MG63 (cell line): ENCODE data around the gene TOR2A. TPM values are rescaled to one million over a fixed set of nuclear protein-coding genes. Genes with fewer than 3 reads are reported as not detected.
A peak's percentile ranks its signal among the peaks of the same experiment; 100 is the strongest.
"Not testable (repeated sequence)": the region's sequence is repeated elsewhere in the genome, so short reads cannot be mapped to it uniquely, and the experiment has no call there.

ENCODE experiments used
- DNase-seq: peaks from one replicate; pipeline ENCODE4 v3.0.0-alpha.2; 2020
- H3K27me3 ChIP-seq: fragments of 250-450 bp; sonication (Bioruptor Pico); 2 replicates; pipeline ENCODE4 v1.5.1; 2020; ENCODE audit warnings: mild to moderate bottlenecking, moderate library complexity
- H3K36me3 ChIP-seq: fragments of 250-450 bp; sonication (Bioruptor Pico); 2 replicates; pipeline ENCODE4 v1.5.1; 2020; ENCODE audit warnings: mild to moderate bottlenecking, moderate library complexity
- H3K4me3 ChIP-seq: fragments of 250-450 bp; sonication (Bioruptor Pico); 2 replicates; pipeline ENCODE4 v1.5.1; 2020; ENCODE audit warnings: mild to moderate bottlenecking, moderate library complexity
- H3K9me3 ChIP-seq: fragments of 250-450 bp; sonication (Bioruptor Pico); 2 replicates; pipeline ENCODE4 v1.5.1; 2020; ENCODE audit warnings: mild to moderate bottlenecking, moderate library complexity
- total RNA-seq: library from RNA; depleted of rRNA; stranded (reverse); fragments of >200 nt; shearing (Covaris generic); gene quantifications from 2 replicates; pipeline ENCODE4 v1.2.3, GENCODE V29; 2014; ENCODE audit warnings: low replicate concordance; rRNA removed

Gene TOR2A
- 5.8 and 18.7 TPM in 2 replicates for total RNA-seq

DNA sequence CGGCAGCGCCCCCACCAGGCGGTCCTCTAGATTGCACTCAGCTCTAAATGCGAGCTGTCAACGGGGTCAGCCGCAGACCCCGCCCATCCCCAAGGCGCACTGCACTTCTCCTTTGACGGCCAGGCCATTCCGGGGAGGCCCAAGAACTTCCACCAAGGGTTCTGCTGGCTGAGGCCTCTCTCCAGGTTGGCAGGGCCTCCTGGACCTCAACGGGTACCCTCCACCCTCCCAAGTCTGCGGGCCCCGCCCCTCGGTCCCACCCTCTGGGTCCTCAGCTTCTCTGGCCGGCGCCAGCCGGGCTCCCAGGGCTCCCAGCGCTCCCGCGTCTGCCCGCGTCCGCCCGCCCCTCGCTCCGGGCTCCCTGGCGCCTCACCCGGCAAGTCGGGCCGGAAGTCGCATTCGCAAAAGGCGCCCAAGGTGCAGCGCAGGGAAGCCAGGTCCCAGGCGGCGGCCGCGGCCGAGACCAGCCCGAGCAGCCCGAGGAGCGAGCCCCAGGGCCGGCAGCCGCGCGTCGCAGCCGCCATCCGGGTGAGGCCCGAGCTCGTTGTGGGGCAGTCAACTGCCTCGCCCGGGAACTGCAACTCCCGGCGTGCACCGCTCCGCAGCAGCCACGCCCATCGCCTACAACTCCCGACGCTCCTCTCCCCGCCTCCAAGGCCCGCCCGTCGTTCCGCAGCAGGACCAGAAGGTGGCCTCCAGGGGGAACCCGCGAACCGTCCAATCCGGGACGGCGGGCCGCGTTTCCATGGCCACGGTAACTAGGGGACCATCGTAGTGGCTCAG is at the start of gene TOR2A:
TOR2A (minus strand) TSS at position 548 of the 783 bp plus-strand sequence; CDS start at position 524, 24 bp downstream.
- DNase-seq = peak; percentile 95
- no peaks in the 10 kb centered on the region for H3K27me3 ChIP-seq
- H3K9me3 ChIP-seq = no peaks in the 10 kb centered on the region
- H3K4me3 ChIP-seq = peak within 1 kb of the TSS; percentile 68
- H3K36me3 ChIP-seq = no peaks in the 10 kb centered on the region

- no peak for DNase-seq
- no peaks in the 10 kb centered on the region for H3K27me3 ChIP-seq
- H3K36me3 ChIP-seq = peaks cover 22% of the 10 kb centered on the region
- H3K4me3 ChIP-seq = no peak overlapping the region
- H3K9me3 ChIP-seq = no peaks in the 10 kb centered on the region
Observed at GRCh38 chr9:127783111-127784008, 48.3 kb upstream of the TOR2A start.

- Histone ChIP-seq H3K4me3 (no peak overlapping the region), H3K9me3 (no peaks in the 10 kb centered on the region), H3K27me3 (no peaks in the 10 kb centered on the region), H3K36me3 (peaks cover 7% of the 10 kb centered on the region)
- DNase-seq = no peak
Observed at GRCh38 chr9:127781806-127782205, 46.7 kb upstream of the TOR2A start.

- H3K4me3 ChIP-seq, H3K9me3 ChIP-seq, H3K27me3 ChIP-seq, DNase-seq, H3K36me3 ChIP-seq: not testable (repeated sequence)
Observed at GRCh38 chr9:127780909-127781308, 45.8 kb upstream of the TOR2A start.

DNA sequence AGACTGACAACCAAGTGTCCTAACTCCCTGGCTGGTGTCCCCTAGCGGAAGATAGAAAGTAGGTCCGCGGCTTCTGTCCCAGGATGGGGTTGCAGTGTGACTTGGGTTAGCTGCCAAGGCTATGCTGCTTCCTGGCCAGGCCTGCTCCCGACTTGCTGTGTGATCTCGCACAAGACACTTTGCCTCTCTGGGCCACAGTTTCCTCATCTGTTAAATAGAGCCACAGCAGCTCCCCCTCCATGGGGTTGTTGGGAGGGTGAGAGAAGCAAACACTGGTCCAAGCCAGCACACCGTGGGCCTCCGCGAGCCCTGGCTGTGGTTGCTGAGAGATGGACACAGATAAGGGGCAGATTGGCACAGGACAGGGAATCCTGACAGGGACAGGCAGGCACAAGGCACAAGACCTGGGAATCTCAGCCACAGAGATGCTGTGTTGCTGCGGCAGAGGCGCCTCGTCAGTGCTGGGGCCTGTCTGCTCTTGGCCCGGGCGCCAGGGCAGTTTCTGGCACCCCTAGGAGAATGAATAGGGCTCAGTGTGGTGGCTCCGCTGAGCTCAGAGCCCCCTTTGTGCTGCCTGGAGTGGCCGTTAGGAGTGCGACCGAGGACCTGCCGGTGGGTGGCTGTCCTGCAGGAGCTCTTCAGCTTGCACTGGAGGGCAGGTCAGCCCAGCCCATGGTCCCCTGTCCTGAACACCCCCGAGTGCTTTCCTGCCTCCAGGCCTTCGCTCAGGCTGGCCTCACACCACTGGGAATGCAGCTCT is 45.2 kb upstream of the TOR2A start:
- no peaks in the 10 kb centered on the region for H3K9me3 ChIP-seq
- no peaks in the 10 kb centered on the region for H3K27me3 ChIP-seq
- no peak for DNase-seq
- H3K36me3 ChIP-seq = no peaks in the 10 kb centered on the region
- no peak overlapping the region for H3K4me3 ChIP-seq

DNA sequence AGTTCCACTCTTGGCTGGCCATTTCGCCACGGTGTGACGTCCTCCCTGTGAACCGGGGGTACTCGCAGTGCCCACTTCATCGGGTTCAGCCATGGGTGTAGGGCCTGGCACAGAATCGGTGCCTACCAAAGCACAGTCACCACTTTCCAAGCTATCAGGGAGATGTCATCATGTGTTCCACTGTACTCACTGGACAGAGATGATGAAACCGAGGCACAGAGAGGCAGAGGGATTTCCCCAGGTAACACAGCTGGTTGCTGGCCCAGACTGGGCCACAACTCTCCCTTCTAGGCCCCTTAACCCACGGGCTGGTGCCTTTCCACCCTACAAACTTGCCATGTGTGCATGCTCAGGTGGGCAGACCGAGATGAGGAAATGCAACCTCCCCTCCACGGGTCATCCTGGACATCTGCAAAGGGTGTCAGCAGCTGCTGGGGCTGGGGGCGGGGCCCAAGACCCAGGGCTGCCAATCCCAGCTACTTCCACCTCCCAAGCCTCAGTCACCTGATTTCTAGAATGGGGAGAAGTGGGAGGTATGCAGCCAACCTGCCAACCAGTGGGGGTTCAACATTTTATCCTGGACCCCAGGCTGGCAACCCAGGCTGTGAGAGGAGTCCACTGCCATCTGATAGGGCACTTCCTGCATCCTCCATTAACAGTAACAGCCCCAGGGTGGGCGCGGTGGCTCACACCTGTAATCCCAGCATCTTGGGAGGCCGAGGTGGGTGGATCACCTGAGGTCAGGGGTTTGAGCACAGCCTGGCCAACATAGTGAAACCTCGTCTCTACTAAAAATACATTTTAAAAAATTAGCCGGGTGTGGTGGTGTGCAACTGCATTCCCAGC is 44.3 kb upstream of the TOR2A start:
- no peak for DNase-seq
- no peaks in the 10 kb centered on the region for H3K27me3 ChIP-seq
- H3K9me3 ChIP-seq = no peaks in the 10 kb centered on the region
- H3K4me3 ChIP-seq = no peak overlapping the region
- H3K36me3 ChIP-seq = no peaks in the 10 kb centered on the region

DNA sequence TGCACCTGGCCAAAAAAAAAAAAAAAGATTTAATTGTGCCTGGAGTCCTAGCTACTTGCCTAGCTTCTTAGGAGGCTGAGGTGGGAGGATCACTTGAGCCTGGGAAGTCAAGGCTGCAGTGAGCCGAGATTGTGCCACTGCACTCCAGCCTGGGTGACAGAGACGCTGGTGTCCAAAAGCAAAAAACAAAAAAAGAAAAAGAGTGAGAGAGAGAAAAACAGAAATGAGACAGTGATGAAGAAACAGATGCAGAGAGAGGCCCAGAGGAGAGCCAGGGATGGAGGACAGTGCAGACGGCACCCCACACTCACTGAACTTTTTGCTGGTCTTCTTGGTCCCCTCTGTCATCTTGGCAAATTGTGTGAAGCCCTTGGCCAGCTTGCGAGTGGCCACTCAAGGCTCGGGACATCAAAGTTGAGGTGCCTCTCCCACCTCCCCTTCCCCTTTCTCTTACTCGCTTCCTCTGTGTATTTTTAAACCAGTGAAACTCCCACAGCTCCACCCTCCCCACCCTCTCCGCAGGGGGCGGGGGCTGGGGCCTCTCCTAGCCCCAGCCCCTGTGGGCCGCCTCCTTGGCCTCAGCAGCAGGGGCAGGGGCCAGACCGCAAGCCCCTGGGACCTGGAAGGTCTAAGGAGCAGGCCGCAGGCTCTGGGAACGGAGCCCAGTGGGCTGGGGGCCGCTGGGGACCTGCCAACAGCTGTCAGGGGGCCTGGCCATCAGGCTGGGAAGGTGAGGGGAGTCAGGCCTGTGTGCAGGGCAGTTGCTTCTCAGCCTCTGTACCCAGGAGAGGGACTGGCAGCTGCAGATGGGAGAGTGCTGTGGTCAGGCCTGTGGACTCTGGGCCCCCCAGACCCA is 43.4 kb upstream of the TOR2A start, which contains the start of gene SH2D3C:
SH2D3C (minus strand) TSS at position 387 of the 856 bp plus-strand sequence; CDS start at position 348, 39 bp downstream.
- Histone ChIP-seq H3K36me3 (no peaks in the 10 kb centered on the region), H3K27me3 (no peaks in the 10 kb centered on the region), H3K9me3 (no peaks in the 10 kb centered on the region), H3K4me3 (no peak within 1 kb of the TSS)
- no peak for DNase-seq

- Histone ChIP-seq H3K27me3 (no peaks in the 10 kb centered on the region), H3K4me3 (no peak overlapping the region), H3K9me3 (no peaks in the 10 kb centered on the region), H3K36me3 (no peaks in the 10 kb centered on the region)
- DNase-seq = no peak
Observed at GRCh38 chr9:127777368-127777980, 42.4 kb upstream of the TOR2A start.

DNA sequence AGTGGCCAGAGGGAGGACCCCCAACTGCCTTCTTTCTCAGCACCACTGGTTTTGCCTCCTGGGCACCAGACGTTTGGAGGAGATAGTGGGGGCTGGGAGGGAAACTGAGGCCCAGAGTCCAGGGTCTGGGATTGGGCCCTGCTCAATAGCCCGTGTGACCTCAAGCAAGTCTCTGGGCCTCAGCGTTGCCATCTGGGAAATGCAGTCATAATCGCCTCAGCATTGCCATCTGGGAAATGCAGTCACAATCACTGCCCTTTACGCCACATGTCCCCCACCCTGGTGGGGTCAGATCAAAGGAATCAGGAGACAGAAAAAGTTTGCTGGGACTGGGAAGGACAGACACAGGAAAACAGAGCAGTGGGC is 41.8 kb upstream of the TOR2A start:
- H3K27me3 ChIP-seq = no peaks in the 10 kb centered on the region
- H3K9me3 ChIP-seq = no peaks in the 10 kb centered on the region
- H3K36me3 ChIP-seq = no peaks in the 10 kb centered on the region
- DNase-seq = no peak
- no peak overlapping the region for H3K4me3 ChIP-seq

DNA sequence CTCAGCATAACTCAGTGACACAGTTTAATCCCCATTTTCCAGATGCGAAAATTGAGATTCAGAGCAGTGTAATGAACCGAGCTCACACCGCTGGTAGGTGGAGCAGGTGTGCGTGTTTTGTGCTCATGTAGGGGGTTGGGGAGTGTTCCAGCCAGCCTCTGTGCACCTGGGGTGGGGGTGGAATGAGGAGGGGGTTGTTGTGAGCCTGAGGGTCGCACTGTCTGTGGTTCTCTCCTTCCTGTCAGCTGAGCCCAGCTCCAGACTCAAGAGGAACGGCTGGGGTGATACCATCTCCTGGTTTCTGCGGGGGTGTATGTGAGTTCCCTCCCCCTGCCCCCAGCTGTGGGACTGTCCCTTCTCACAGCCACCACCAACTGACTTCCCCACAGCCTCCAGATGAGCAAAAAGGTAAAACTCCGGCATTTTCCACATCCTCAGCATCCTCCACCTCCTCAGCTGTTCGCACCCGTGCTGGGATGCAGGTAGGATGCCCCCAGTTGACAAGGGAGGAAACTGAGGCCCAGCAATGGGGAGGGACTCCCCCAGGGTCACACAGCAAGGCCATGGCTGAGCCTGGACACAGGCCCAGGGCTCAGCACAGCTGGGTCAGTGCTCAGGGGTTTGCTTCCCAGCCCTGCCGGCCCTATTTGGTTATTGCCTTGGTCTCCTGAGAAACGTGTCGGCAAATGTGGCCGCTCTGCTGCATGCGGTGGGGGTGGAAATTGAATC is 41.3 kb upstream of the TOR2A start:
- Histone ChIP-seq H3K36me3 (no peaks in the 10 kb centered on the region), H3K9me3 (no peaks in the 10 kb centered on the region), H3K27me3 (no peaks in the 10 kb centered on the region), H3K4me3 (no peak overlapping the region)
- DNase-seq = no peak

DNA sequence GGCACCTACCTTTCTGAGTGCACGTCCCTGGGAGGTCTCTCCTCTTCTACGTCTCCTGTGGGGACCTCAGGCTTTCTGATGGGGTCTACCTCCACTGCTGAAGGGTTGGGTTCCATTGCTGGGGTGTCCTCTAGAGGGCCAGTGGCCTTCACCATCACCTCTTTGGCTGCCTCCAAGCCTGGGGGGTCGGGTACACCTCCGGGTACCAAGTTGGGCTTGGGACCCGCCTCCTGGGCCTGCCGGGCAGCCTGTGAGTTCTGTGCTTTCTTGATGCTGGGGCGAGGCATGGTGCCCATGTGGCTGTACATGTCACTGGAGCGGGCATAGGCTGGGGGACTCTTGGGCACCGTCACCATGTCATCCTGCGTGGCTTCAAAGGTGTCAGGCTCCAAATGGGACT is 38.9 kb upstream of the TOR2A start:
- no peak for DNase-seq
- H3K36me3 ChIP-seq = no peaks in the 10 kb centered on the region
- no peaks in the 10 kb centered on the region for H3K9me3 ChIP-seq
- no peak overlapping the region for H3K4me3 ChIP-seq
- no peaks in the 10 kb centered on the region for H3K27me3 ChIP-seq

DNA sequence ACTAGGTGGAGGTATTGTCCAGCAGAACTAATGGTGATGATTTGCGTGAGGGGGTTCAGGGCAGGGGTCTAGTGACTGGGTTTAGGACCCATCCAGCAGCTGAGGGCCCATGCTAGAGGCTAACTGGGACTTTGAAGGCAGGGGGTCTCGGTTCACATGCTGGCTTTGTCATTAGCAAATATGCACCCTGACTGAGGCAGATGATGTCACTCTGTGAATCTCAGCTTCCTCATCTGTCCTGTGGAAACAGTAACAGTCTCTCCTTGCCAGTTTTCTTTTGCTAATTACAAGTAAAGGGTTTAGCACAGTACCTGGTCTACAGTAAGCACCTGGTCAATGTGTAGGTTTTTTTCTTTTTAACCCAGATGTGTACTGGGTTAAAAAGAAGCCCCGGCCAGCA is 38.2 kb upstream of the TOR2A start:
- Histone ChIP-seq H3K27me3 (no peaks in the 10 kb centered on the region), H3K36me3 (no peaks in the 10 kb centered on the region), H3K9me3 (no peaks in the 10 kb centered on the region), H3K4me3 (no peak overlapping the region)
- DNase-seq = no peak

DNA sequence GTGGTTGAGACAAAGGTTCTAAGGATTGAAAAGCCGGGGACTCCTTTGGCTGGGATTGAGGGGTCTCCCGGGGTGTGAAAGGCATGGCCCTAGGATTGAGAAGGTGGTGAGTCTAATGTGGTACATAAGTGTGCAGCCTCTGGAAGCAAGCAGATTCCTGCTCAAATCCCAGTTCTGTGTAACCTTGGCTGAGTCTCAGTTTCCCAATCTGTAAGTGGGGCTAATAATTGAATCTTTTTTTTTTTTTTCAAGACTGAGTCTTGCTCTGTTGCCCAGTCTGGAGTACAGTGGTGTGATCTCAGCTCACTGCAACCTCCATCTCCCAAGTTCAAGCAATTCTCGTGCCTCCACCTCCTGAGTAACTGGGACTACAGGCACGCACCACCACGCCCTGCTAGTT is 37.5 kb upstream of the TOR2A start:
- H3K9me3 ChIP-seq = no peaks in the 10 kb centered on the region
- H3K27me3 ChIP-seq = no peaks in the 10 kb centered on the region
- H3K36me3 ChIP-seq = no peaks in the 10 kb centered on the region
- no peak overlapping the region for H3K4me3 ChIP-seq
- no peak for DNase-seq

GRCh38 chr9:127771570-127772189 is 36.6 kb upstream of the TOR2A start:
- no peak for DNase-seq
- H3K4me3 ChIP-seq = peak overlapping the region; percentile 46
- H3K36me3 ChIP-seq = no peaks in the 10 kb centered on the region
- H3K9me3 ChIP-seq = no peaks in the 10 kb centered on the region
- no peaks in the 10 kb centered on the region for H3K27me3 ChIP-seq
